OCI-LY3 (cell line): ENCODE results near the gene FAM13A.

Experiments used
- H2AFZ ChIP-seq: fragments of 200-600, 300-600 bp; shearing (Covaris generic); 2 replicates; pipeline ENCODE4 v1.6.0; 2014; ENCODE audit warnings: antibody characterized with exemption, low read depth, low read length
- H3K27ac ChIP-seq: fragments of 200-600, 300-600 bp; sonication (generic); 2 replicates; pipeline ENCODE4 v1.5.1; 2014; ENCODE audit warnings: mild to moderate bottlenecking, low read length, moderate library complexity, mixed read lengths
- H3K27me3 ChIP-seq: fragments of 200-600, 300-600 bp; sonication (generic); 2 replicates; pipeline ENCODE4 v1.6.1; 2014; ENCODE audit warnings: low read depth, low read length, mixed read lengths
- H3K36me3 ChIP-seq: fragments of 200-600, 300-600 bp; sonication (generic); replicated peaks from 2 replicates; pipeline ENCODE3; 2014; ENCODE audit warnings: low read depth, low read length, mixed read lengths
- H3K4me1 ChIP-seq: fragments of 300-600, 200-600 bp; sonication (generic); 2 replicates; pipeline ENCODE4 v1.6.1; 2014; ENCODE audit warnings: low read length, mixed read lengths
- H3K4me2 ChIP-seq: fragments of 200-600, 300-600 bp; sonication (generic); 2 replicates; pipeline ENCODE4 v1.6.1; 2014; ENCODE audit warnings: low read length, mixed read lengths
- H3K4me3 ChIP-seq: fragments of 300-600, 200-600 bp; sonication (generic); 2 replicates; pipeline ENCODE4 v1.5.1; 2014; ENCODE audit warnings: antibody characterized with exemption, mild to moderate bottlenecking, low read length, moderate library complexity
- H3K79me2 ChIP-seq: fragments of 300-600, 200-600 bp; shearing (Covaris generic); 2 replicates; pipeline ENCODE4 v1.6.1; 2014; ENCODE audit warnings: mild to moderate bottlenecking, low read length, mixed read lengths
- H3K9ac ChIP-seq: fragments of 300-600, 200-600 bp; shearing (Covaris generic); 2 replicates; pipeline ENCODE4 v1.6.0; 2014; ENCODE audit warnings: mild to moderate bottlenecking, low read length, moderate library complexity
- H3K9me3 ChIP-seq: fragments of 200-600, 300-600 bp; shearing (Covaris generic); 2 replicates; pipeline ENCODE4 v1.6.1; 2014; ENCODE audit warnings: low read length, mixed read lengths; ENCODE audit not compliant: insufficient read depth
- H4K20me1 ChIP-seq: fragments of 200-600, 300-600 bp; sonication (generic); 2 replicates; pipeline ENCODE4 v1.6.1; 2016; ENCODE audit warnings: low read length, mixed read lengths; ENCODE audit not compliant: insufficient read depth
- CTCF ChIP-seq: fragments of 200-600, 300-600 bp; sonication (generic); IDR thresholded peaks from 2 replicates; pipeline ENCODE4 v1.5.1; 2014; ENCODE audit warnings: antibody characterized with exemption, low read length, low read depth
- EZH2phosphoT487 ChIP-seq: fragments of 200-600 bp; shearing (Covaris generic); IDR thresholded peaks from 2 replicates; pipeline ENCODE4 v1.6.1; 2018; ENCODE audit warnings: antibody characterized with exemption, mixed run types, low read depth

Gene FAM13A

GRCh38 chr4:89044147-89044900 lies 12.7 kb downstream of the FAM13A start:
- Histone ChIP-seq H3K79me2 (peaks cover 44% of the 10 kb centered on the region), H3K4me1 (peaks cover 17% of the 10 kb centered on the region), H3K9ac (no peak overlapping the region), H3K4me2 (no peak overlapping the region), H2AFZ (no peak overlapping the region), H3K9me3 (peaks cover 4% of the 10 kb centered on the region; the same call in 1 of the 2 replicates), H3K27ac (no peak overlapping the region), H3K4me3 (no peak overlapping the region), H3K36me3 (peaks cover 9% of the 10 kb centered on the region), H4K20me1 (no peaks in the 10 kb centered on the region), H3K27me3 (no peaks in the 10 kb centered on the region)
- TF ChIP-seq EZH2phosphoT487 (no peak), CTCF (no peak)

- no peak overlapping the region for H3K27ac ChIP-seq
- H3K36me3 ChIP-seq, result peaks cover 18% of the 10 kb centered on the region
- peaks cover 33% of the 10 kb centered on the region for H3K79me2 ChIP-seq
- H3K9ac ChIP-seq, result no peak overlapping the region
- no peak overlapping the region for H3K4me2 ChIP-seq
- TF ChIP-seq EZH2phosphoT487 (no peak), CTCF (no peak)
- H3K4me3 ChIP-seq, result no peak overlapping the region
- H3K4me1 ChIP-seq, result peaks cover 17% of the 10 kb centered on the region
- peaks cover 4% of the 10 kb centered on the region; the same call in 1 of the 2 replicates for H3K9me3 ChIP-seq
- H4K20me1 ChIP-seq, result no peaks in the 10 kb centered on the region
- H2AFZ ChIP-seq, result no peak overlapping the region
- no peaks in the 10 kb centered on the region for H3K27me3 ChIP-seq
These were observed 14.9 kb downstream of the FAM13A start for GRCh38 chr4:89042055-89042454.

- no peaks in the 10 kb centered on the region for H4K20me1 ChIP-seq
- no peak overlapping the region for H2AFZ ChIP-seq
- TF ChIP-seq EZH2phosphoT487, result no peak
- no peak for TF ChIP-seq CTCF
- no peak overlapping the region for H3K9ac ChIP-seq
- peaks cover 4% of the 10 kb centered on the region; the same call in 1 of the 2 replicates for H3K9me3 ChIP-seq
- no peaks in the 10 kb centered on the region for H3K27me3 ChIP-seq
- peaks cover 14% of the 10 kb centered on the region for H3K4me1 ChIP-seq
- no peak overlapping the region for H3K4me2 ChIP-seq
- H3K36me3 ChIP-seq, result peaks cover 25% of the 10 kb centered on the region
- no peak overlapping the region for H3K4me3 ChIP-seq
- H3K27ac ChIP-seq, result no peak overlapping the region
- peaks cover 24% of the 10 kb centered on the region for H3K79me2 ChIP-seq
These were observed 17.2 kb downstream of the FAM13A start for GRCh38 chr4:89039730-89040338.

DNA sequence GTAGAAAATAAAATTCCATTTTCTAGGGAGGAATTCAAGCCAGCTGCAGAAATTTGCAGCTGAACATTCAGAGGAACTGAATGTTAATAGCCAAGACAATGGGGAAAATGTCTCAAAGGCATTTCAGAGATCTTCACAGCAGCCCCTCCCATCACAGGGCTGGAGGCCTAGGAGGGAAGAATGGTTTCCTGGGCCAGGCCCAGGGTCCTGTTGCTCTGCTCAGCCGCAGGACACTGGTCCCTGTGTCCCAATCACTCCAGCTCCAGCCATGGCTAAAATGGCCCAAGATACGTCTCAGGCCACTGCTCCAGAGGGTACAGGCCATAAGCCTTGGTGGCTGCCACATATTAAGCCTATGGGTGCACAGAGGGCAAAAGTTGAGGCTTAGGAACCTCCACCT lies 20.4 kb downstream of the FAM13A start:
- Histone ChIP-seq H3K79me2 (no peaks in the 10 kb centered on the region; the same call in 1 of the 2 replicates), H2AFZ (no peak overlapping the region), H3K27ac (no peak overlapping the region), H3K4me1 (peaks cover 4% of the 10 kb centered on the region; the same call in 1 of the 2 replicates), H3K4me2 (no peak overlapping the region), H3K9me3 (no peaks in the 10 kb centered on the region; the same call in 1 of the 2 replicates), H3K4me3 (no peak overlapping the region), H3K9ac (no peak overlapping the region), H4K20me1 (no peaks in the 10 kb centered on the region), H3K36me3 (peaks cover 17% of the 10 kb centered on the region), H3K27me3 (no peaks in the 10 kb centered on the region)
- TF ChIP-seq CTCF (no peak), EZH2phosphoT487 (no peak)
